Measurements from ENCODE around the gene PIP4K2A. TPM values are rescaled to one million over a fixed set of nuclear protein-coding genes. Genes with fewer than 3 reads are reported as not detected.

The PIP4K2A gene
- total and polyA plus RNA-seq, 2 donors (not counting 3 experiments of a cell fraction or from before 2014, with no cell fraction given): 11.8 to 32.6 TPM

- no peak for TF ChIP-seq MAX (IDR thresholded peaks at IDR 0.05; ENCODE audit: insufficient read depth, insufficient read length)
- TF ChIP-seq CTCF (IDR thresholded peaks at IDR 0.05; ENCODE audit: extremely low read depth in 1 of 2, insufficient read depth in 1 of 2, low read depth in 1 of 2, low read length in 2 of 2): no peak
- TF ChIP-seq GATA2 (IDR thresholded peaks at IDR 0.05; ENCODE audit: insufficient read depth, insufficient read length, low read depth, low read length): no peak
- no peak for TF ChIP-seq MYC (IDR thresholded peaks at IDR 0.05; ENCODE audit: low read depth, low read length)
- no peak for TF ChIP-seq POLR2AphosphoS5 (IDR thresholded peaks at IDR 0.05; ENCODE audit: insufficient read depth, low read depth, low read length)
- TF ChIP-seq FOS (IDR thresholded peaks at IDR 0.05; ENCODE audit: borderline replicate concordance, insufficient read depth, low read length): no peak
- no peak for TF ChIP-seq POLR2A (IDR thresholded peaks at IDR 0.05; ENCODE audit: low read depth, low read length)
- dilution Hi-C loops (cut with MboI; ENCODE audit: extremely low pct_ligation_motif_present, low sequenced_read_pairs) (no loop called here), intact Hi-C loops (cut with micrococcal nuclease) (no loop called here)
- DNase-seq (ENCODE audit: low read depth, low spot score) (peak; percentile 18), FAIRE-seq (no peak)
- Histone ChIP-seq H3K9me1 (replicated peaks; ENCODE audit: control insufficient read depth, extremely low read depth, insufficient read depth, low read length) (no peaks in the 10 kb centered on the region), H3K79me2 (ENCODE audit: control insufficient read depth, insufficient read depth, low read length) (peaks cover 34% of the 10 kb centered on the region), H3K27me3 (ENCODE audit: control insufficient read depth in 2 of 2, insufficient read depth in 2 of 2, low read length in 2 of 2) (no peaks in the 10 kb centered on the region), H4K20me1 (replicated peaks; ENCODE audit: control insufficient read depth, extremely low read depth, insufficient read depth, low read length) (no peaks in the 10 kb centered on the region), H3K9me3 (replicated peaks; ENCODE audit: control insufficient read depth, insufficient read depth, low read length) (no peaks in the 10 kb centered on the region), H3K4me2 (ENCODE audit: insufficient read depth, low read length) (no peak overlapping the region), H3K4me3 (replicated peaks in 1 of 3; ENCODE audit: insufficient read depth in 1 of 3, low read depth in 1 of 3, low read length in 3 of 3) (no peak overlapping the region), H2AFZ (ENCODE audit: low read depth, low read length) (no peak overlapping the region), H3K27ac (ENCODE audit: insufficient read depth, low read depth, low read length) (no peak overlapping the region), H3K4me1 (ENCODE audit: control insufficient read depth, extremely low read depth, insufficient read depth, low read length) (peaks cover 18% of the 10 kb centered on the region), H3K36me3 (ENCODE audit: control insufficient read depth in 2 of 2, extremely low read depth in 1 of 2, insufficient read depth in 2 of 2, low read length in 2 of 2) (no peaks in the 10 kb centered on the region), H3K9ac (replicated peaks; ENCODE audit: extremely low read depth, insufficient read depth, low read length) (no peak overlapping the region)
- ChIA-PET CTCF (no interaction called here), POLR2A (no interaction called here)
- no TSS peak for BruUV-seq (replicated peaks)
These were observed 28.5 kb downstream of the PIP4K2A start for GRCh38 chr10:22685926-22686325.
